Natural killer cell (primary cell): Measurements from ENCODE around the gene PLCH1. TPM values are rescaled to one million over a fixed set of nuclear protein-coding genes. Genes with fewer than 3 reads are reported as not detected.

Experiments
- ATAC-seq, 3 donors: fragments of 150-1000 bp in 2 of 3; fragments of 200-7000 bp in 1 of 3; cut with Tn5 transposase; 1 replicate in 1 of 3; 2 replicates in 2 of 3; pipeline ENCODE4 v1.10.0; 2021; ENCODE audit warnings: mild to moderate bottlenecking in 2 of 3, moderate library complexity in 2 of 3
- DNase-seq, 2 donors: peaks; one replicate each; pipeline versions ENCODE4 v3.0.0 to v3.0.0-alpha.2; 2013 to 2021; ENCODE audit warnings: mixed read lengths in 1 of 2
- H3K27ac ChIP-seq: one replicate; pipeline ENCODE4 v1.5.1; 2013; ENCODE audit warnings: mild to moderate bottlenecking, low read length
- H3K27me3 ChIP-seq: one replicate; pipeline ENCODE4 v1.6.1; 2013; ENCODE audit warnings: low read length; ENCODE audit not compliant: control insufficient read depth, insufficient read depth
- H3K36me3 ChIP-seq: one replicate; pipeline ENCODE4 v1.6.1; 2013; ENCODE audit warnings: low read length; ENCODE audit not compliant: control insufficient read depth, insufficient read depth
- H3K4me1 ChIP-seq: one replicate; pipeline ENCODE4 v1.6.1; 2013; ENCODE audit warnings: low read length; ENCODE audit not compliant: control insufficient read depth, insufficient read depth
- H3K4me3 ChIP-seq: one replicate; pipeline ENCODE4 v1.5.1; 2013; ENCODE audit warnings: low read length
- H3K9me3 ChIP-seq: one replicate; pipeline ENCODE4 v1.6.1; 2013; ENCODE audit warnings: low read length; ENCODE audit not compliant: control insufficient read depth, insufficient read depth
- H3K27ac Mint-ChIP-seq, 2 donors: one replicate each; pipeline ENCODE4 v1.8.0; 2022; ENCODE audit warnings: mild to moderate bottlenecking in 2 of 2, mixed read lengths in 2 of 2, moderate library complexity in 1 of 2
- H3K27me3 Mint-ChIP-seq, 2 donors: one replicate each; pipeline ENCODE4 v1.8.0; 2022; ENCODE audit warnings: low read depth in 2 of 2, mixed read lengths in 2 of 2
- H3K36me3 Mint-ChIP-seq: one replicate; pipeline ENCODE4 v1.8.0; 2022; ENCODE audit warnings: mixed read lengths
- H3K4me1 Mint-ChIP-seq, 2 donors: one replicate each; pipeline ENCODE4 v1.8.0; 2022; ENCODE audit warnings: mixed read lengths in 2 of 2
- H3K4me3 Mint-ChIP-seq: one replicate; pipeline ENCODE4 v1.8.0; 2022; ENCODE audit warnings: mild to moderate bottlenecking, moderate library complexity, mixed read lengths
- H3K9me3 Mint-ChIP-seq, 2 donors: one replicate each; pipeline ENCODE4 v1.8.0; 2022; ENCODE audit warnings: mixed read lengths in 2 of 2
- WGBS: methylation state at CpG from one replicate; pipeline ENCODE4 v1.1.7; 2013; ENCODE audit warnings: missing lambda C conversion rate; ENCODE audit not compliant: insufficient coverage; 5-methylcytosine and 5-hydroxymethylcytosine counted together
- intact Hi-C: fragments of 100-400 bp; cut with micrococcal nuclease; formaldehyde crosslinking; loops from one replicate; pipeline ENCODE4 v1.14.2; 2022
- total RNA-seq, 4 donors: library from RNA; stranded (reverse); fragments of 120-200 nt in 1 of 4; gene quantifications; one replicate each; pipeline versions ENCODE4 v1.2.3 to v1.2.4, GENCODE V29; 2013 to 2022
- TF ChIP-seq, protein P1 (sequence below): fragments of 200-600 bp; IDR thresholded peaks from one replicate; pipeline ENCODE4 v1.8.0; 2022; ENCODE audit warnings: antibody characterized with exemption

Gene PLCH1
- total RNA-seq, 3 donors from 2014 or later (not counting 1 experiment from before 2014, with no cell fraction given): 0.05 to 0.26 (median 0.08) TPM

DNA sequence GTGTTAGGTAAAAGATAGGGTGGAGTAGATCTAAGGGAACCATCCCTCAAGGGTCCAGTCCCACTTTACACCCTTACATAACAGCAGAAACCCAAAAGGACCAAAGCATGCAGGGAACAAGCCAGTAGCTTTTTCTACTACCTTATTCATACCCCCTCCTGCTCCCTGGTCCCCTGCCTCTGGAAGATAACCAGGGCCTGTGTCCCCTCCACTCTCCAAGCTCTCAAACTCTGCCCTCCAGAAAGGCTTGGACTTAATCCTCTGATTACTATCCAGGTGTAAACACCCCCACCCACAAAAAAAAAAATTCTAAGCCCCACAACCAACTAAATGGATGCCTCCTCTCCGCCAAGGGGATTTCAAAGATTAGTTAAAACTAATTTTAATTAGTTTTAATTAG, 417.4 kb downstream of the PLCH1 start:
- H3K4me1 Mint-ChIP-seq: no peaks in the 10 kb centered on the region
- H3K27me3 Mint-ChIP-seq: no peaks in the 10 kb centered on the region
- H3K9me3 Mint-ChIP-seq: no peaks in the 10 kb centered on the region
- Histone ChIP-seq H3K4me3 (no peak overlapping the region), H3K27ac (no peak overlapping the region), H3K4me1 (no peaks in the 10 kb centered on the region), H3K36me3 (no peaks in the 10 kb centered on the region), H3K9me3 (no peaks in the 10 kb centered on the region), H3K27me3 (no peaks in the 10 kb centered on the region)
- TF ChIP-seq, protein P1, sequence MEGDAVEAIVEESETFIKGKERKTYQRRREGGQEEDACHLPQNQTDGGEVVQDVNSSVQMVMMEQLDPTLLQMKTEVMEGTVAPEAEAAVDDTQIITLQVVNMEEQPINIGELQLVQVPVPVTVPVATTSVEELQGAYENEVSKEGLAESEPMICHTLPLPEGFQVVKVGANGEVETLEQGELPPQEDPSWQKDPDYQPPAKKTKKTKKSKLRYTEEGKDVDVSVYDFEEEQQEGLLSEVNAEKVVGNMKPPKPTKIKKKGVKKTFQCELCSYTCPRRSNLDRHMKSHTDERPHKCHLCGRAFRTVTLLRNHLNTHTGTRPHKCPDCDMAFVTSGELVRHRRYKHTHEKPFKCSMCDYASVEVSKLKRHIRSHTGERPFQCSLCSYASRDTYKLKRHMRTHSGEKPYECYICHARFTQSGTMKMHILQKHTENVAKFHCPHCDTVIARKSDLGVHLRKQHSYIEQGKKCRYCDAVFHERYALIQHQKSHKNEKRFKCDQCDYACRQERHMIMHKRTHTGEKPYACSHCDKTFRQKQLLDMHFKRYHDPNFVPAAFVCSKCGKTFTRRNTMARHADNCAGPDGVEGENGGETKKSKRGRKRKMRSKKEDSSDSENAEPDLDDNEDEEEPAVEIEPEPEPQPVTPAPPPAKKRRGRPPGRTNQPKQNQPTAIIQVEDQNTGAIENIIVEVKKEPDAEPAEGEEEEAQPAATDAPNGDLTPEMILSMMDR: no peak
- DNase-seq (no peak), ATAC-seq (no peak)
- WGBS: no CpG with 5 or more reads among the region's 1 CpG
- intact Hi-C loops: loop anchor here (10.0 kb wide), 1 partner anchor 993 kb away; no protein-coding TSS in a partner anchor
- H3K36me3 Mint-ChIP-seq: no peaks in the 10 kb centered on the region
- no peak overlapping the region for H3K27ac Mint-ChIP-seq
- H3K4me3 Mint-ChIP-seq: no peak overlapping the region

DNA sequence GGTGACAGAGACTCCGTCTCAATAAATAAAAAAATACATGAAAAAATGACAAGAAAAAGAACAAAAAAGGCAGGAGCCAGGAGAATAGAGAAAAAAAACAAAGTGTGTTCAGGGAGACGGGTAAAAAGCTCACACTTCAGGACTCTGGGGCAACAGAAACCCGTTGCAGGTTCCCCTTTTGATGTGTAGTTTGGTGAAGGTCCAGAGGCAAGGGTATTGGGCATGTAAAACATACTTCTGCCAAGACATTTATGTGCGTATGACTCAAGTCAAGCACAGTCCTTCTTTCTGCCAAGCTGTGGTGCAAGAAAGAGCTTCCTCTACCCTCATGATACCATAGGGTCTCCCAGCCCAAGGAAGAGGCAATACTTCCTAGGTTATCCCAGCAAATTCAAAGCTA, 418.0 kb downstream of the PLCH1 start:
- no peak overlapping the region for H3K4me3 ChIP-seq
- H3K36me3 Mint-ChIP-seq: no peaks in the 10 kb centered on the region
- no peaks in the 10 kb centered on the region for H3K27me3 Mint-ChIP-seq

DNA sequence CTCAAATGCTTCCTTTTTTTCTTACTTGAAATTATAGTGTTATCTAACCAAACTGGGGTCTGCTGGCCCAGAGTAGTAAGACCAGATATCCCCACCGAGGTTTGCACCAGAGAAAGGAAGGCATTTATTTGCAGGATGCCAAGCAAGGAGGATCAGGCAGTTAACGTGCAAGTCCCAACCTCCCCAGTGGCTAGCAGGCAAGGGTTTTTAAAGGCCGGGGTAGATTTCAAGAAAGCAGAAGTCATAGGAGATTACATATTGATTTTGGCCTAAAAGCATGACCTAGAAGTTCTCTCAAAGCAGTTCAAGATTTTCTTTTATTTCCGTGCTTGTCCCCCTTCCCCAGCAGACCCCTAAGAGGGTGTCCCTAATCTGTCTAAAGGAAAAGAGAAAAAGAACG, 418.6 kb downstream of the PLCH1 start:
- no peak for DNase-seq
- ATAC-seq: no peak
- no peaks in the 10 kb centered on the region for H3K9me3 Mint-ChIP-seq
- Histone ChIP-seq H3K9me3 (no peaks in the 10 kb centered on the region), H3K36me3 (no peaks in the 10 kb centered on the region), H3K4me3 (no peak overlapping the region), H3K27me3 (no peaks in the 10 kb centered on the region), H3K27ac (no peak overlapping the region), H3K4me1 (no peaks in the 10 kb centered on the region)
- TF ChIP-seq, protein P1: no peak
- intact Hi-C loops: loop anchor here (10.0 kb wide), 1 partner anchor 991 kb away; no protein-coding TSS in a partner anchor
- WGBS: 73% methylated on average over 5 of the region's 5 CpGs
- H3K4me1 Mint-ChIP-seq: no peaks in the 10 kb centered on the region
- no peak overlapping the region for H3K4me3 Mint-ChIP-seq
- H3K27me3 Mint-ChIP-seq: no peaks in the 10 kb centered on the region
- H3K27ac Mint-ChIP-seq: no peak overlapping the region
- H3K36me3 Mint-ChIP-seq: no peaks in the 10 kb centered on the region

More for the DNA sequence above, 418.0 kb downstream of the PLCH1 start:
- intact Hi-C loops: loop anchor here (10.0 kb wide), 1 partner anchor 992 kb away; no protein-coding TSS in a partner anchor
- WGBS: 73% methylated on average over 4 of the region's 4 CpGs
- TF ChIP-seq, protein P1: no peak
- no peaks in the 10 kb centered on the region for H3K4me1 ChIP-seq
- no peak overlapping the region for H3K27ac ChIP-seq
- ATAC-seq: no peak
- DNase-seq: no peak
- no peaks in the 10 kb centered on the region for H3K36me3 ChIP-seq
- H3K27ac Mint-ChIP-seq: no peak overlapping the region
- no peaks in the 10 kb centered on the region for H3K4me1 Mint-ChIP-seq
- no peaks in the 10 kb centered on the region for H3K27me3 ChIP-seq
- H3K4me3 Mint-ChIP-seq: no peak overlapping the region
- no peaks in the 10 kb centered on the region for H3K9me3 ChIP-seq
- no peaks in the 10 kb centered on the region for H3K9me3 Mint-ChIP-seq

Other genes with a start within 250 kb of the PLCH1 start
- gene C3orf33, start 61.2 kb upstream of the PLCH1 start, total RNA-seq: 1 to 10 TPM in 2 of 3 donors, under 1 TPM in 1; 0.88 to 2.5 (median 1.2) TPM
- gene SLC33A1, start 109.4 kb upstream of the PLCH1 start, total RNA-seq: 10 to 100 TPM; 25.2 to 28.4 (median 27.2) TPM
- gene GMPS, start 125.6 kb upstream of the PLCH1 start, total RNA-seq: 10 to 100 TPM; 36.7 to 49.7 (median 45.4) TPM